ENCODE data around the gene BANF2. TPM values are rescaled to one million over a fixed set of nuclear protein-coding genes. Genes with fewer than 3 reads are reported as not detected.

The BANF2 gene
- total and polyA plus RNA-seq, 2 experiments from 2014 or later: not detected

DNA sequence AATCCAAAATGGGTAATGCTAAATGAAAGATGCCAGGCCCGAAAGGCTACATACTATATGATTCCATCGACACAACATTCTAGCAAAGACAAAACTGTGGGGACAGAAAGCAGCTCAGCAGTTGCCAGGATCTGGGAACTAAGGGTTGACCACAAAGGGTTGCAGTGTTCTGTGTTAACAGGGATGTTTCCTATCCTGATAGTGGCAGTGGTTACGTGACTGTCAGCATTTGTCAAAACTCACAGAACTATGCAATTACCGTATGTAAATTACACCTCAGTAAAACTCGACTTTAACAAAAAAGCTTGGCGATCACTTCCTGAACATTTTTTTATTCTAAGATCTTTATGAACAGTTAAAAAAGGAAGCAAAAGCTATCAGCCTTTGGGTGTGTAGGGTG is 83.9 kb downstream of the BANF2 start:
- ATAC-seq (no peak), DNase-seq (ENCODE audit: low spot score) (no peak)
- Histone ChIP-seq H3K4me2 (no peak overlapping the region), H4K20me1 (replicated peaks; ENCODE audit: insufficient read depth) (no peaks in the 10 kb centered on the region), H3K9me2 (ENCODE audit: insufficient read depth) (0 out of 2 replicates have a peak, but pooled peaks cover 4% of the 10 kb centered on the region), H3F3A (replicated peaks; ENCODE audit: low read depth) (no peaks in the 10 kb centered on the region), H2AFZ (no peak overlapping the region), H3K4me1 (ENCODE audit: insufficient read depth) (no peaks in the 10 kb centered on the region), H3K36me3 (ENCODE audit: insufficient read depth) (no peaks in the 10 kb centered on the region), H3K79me2 (replicated peaks; ENCODE audit: insufficient read depth) (no peaks in the 10 kb centered on the region), H3K27me3 (ENCODE audit: insufficient read depth) (no peaks in the 10 kb centered on the region), H3K4me3 (no peak overlapping the region), H3K27ac (ENCODE audit: low read depth) (no peak overlapping the region)
- Mint-ChIP-seq H3K36me3 (ENCODE audit: low read depth) (peaks cover 8% of the 10 kb centered on the region), H3K9me3 (peaks cover 21% of the 10 kb centered on the region), H3K27me3 (ENCODE audit: insufficient read depth, low read depth, poor library complexity) (peaks cover 11% of the 10 kb centered on the region), H3K4me1 (peaks cover 5% of the 10 kb centered on the region; the same call in 1 of the 3 replicates), H3K4me3 (no peak overlapping the region), H3K27ac (no peak overlapping the region)
- TF ChIP-seq ZNF114 (CRISPR knock-in tag; IDR thresholded peaks at IDR 0.05) (no peak), POLR2AphosphoS5 (IDR thresholded peaks at IDR 0.05; ENCODE audit: low read depth) (no peak), EZH2 (IDR thresholded peaks at IDR 0.05; ENCODE audit: low read depth, unreplicated experiment) (no peak), JUNB (IDR thresholded peaks at IDR 0.05; ENCODE audit: unreplicated experiment) (no peak), STAT1 (IDR thresholded peaks at IDR 0.05; ENCODE audit: unreplicated experiment) (no peak), NANOG (IDR thresholded peaks at IDR 0.05; ENCODE audit: borderline replicate concordance) (no peak), EZH2phosphoT487 (IDR thresholded peaks at IDR 0.05; ENCODE audit: unreplicated experiment) (no peak), CREB1 (CRISPR knock-in tag; IDR thresholded peaks at IDR 0.05; ENCODE audit: low read depth) (no peak), ZNF331 (CRISPR knock-in tag; IDR thresholded peaks at IDR 0.05; ENCODE audit: low read depth) (no peak)
- TF ChIP-seq, protein P1, sequence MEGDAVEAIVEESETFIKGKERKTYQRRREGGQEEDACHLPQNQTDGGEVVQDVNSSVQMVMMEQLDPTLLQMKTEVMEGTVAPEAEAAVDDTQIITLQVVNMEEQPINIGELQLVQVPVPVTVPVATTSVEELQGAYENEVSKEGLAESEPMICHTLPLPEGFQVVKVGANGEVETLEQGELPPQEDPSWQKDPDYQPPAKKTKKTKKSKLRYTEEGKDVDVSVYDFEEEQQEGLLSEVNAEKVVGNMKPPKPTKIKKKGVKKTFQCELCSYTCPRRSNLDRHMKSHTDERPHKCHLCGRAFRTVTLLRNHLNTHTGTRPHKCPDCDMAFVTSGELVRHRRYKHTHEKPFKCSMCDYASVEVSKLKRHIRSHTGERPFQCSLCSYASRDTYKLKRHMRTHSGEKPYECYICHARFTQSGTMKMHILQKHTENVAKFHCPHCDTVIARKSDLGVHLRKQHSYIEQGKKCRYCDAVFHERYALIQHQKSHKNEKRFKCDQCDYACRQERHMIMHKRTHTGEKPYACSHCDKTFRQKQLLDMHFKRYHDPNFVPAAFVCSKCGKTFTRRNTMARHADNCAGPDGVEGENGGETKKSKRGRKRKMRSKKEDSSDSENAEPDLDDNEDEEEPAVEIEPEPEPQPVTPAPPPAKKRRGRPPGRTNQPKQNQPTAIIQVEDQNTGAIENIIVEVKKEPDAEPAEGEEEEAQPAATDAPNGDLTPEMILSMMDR (conservative IDR thresholded peaks at IDR 0.05; ENCODE audit: low read depth in 2 of 2): no peak
- TF ChIP-seq, protein P2, sequence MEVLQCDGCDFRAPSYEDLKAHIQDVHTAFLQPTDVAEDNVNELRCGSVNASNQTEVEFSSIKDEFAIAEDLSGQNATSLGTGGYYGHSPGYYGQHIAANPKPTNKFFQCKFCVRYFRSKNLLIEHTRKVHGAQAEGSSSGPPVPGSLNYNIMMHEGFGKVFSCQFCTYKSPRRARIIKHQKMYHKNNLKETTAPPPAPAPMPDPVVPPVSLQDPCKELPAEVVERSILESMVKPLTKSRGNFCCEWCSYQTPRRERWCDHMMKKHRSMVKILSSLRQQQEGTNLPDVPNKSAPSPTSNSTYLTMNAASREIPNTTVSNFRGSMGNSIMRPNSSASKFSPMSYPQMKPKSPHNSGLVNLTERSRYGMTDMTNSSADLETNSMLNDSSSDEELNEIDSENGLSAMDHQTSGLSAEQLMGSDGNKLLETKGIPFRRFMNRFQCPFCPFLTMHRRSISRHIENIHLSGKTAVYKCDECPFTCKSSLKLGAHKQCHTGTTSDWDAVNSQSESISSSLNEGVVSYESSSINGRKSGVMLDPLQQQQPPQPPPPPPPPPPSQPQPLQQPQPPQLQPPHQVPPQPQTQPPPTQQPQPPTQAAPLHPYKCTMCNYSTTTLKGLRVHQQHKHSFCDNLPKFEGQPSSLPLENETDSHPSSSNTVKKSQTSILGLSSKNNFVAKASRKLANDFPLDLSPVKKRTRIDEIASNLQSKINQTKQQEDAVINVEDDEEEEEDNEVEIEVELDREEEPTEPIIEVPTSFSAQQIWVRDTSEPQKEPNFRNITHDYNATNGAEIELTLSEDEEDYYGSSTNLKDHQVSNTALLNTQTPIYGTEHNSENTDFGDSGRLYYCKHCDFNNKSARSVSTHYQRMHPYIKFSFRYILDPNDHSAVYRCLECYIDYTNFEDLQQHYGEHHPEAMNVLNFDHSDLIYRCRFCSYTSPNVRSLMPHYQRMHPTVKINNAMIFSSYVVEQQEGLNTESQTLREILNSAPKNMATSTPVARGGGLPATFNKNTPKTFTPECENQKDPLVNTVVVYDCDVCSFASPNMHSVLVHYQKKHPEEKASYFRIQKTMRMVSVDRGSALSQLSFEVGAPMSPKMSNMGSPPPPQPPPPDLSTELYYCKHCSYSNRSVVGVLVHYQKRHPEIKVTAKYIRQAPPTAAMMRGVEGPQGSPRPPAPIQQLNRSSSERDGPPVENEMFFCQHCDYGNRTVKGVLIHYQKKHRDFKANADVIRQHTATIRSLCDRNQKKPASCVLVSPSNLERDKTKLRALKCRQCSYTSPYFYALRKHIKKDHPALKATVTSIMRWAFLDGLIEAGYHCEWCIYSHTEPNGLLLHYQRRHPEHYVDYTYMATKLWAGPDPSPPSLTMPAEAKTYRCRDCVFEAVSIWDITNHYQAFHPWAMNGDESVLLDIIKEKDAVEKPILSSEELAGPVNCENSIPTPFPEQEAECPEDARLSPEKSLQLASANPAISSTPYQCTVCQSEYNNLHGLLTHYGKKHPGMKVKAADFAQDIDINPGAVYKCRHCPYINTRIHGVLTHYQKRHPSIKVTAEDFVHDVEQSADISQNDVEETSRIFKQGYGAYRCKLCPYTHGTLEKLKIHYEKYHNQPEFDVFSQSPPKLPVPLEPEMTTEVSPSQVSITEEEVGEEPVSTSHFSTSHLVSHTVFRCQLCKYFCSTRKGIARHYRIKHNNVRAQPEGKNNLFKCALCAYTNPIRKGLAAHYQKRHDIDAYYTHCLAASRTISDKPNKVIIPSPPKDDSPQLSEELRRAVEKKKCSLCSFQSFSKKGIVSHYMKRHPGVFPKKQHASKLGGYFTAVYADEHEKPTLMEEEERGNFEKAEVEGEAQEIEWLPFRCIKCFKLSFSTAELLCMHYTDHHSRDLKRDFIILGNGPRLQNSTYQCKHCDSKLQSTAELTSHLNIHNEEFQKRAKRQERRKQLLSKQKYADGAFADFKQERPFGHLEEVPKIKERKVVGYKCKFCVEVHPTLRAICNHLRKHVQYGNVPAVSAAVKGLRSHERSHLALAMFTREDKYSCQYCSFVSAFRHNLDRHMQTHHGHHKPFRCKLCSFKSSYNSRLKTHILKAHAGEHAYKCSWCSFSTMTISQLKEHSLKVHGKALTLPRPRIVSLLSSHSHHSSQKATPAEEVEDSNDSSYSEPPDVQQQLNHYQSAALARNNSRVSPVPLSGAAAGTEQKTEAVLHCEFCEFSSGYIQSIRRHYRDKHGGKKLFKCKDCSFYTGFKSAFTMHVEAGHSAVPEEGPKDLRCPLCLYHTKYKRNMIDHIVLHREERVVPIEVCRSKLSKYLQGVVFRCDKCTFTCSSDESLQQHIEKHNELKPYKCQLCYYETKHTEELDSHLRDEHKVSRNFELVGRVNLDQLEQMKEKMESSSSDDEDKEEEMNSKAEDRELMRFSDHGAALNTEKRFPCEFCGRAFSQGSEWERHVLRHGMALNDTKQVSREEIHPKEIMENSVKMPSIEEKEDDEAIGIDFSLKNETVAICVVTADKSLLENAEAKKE (CRISPR knock-in tag; IDR thresholded peaks at IDR 0.05): no peak
- TF ChIP-seq, protein P3, sequence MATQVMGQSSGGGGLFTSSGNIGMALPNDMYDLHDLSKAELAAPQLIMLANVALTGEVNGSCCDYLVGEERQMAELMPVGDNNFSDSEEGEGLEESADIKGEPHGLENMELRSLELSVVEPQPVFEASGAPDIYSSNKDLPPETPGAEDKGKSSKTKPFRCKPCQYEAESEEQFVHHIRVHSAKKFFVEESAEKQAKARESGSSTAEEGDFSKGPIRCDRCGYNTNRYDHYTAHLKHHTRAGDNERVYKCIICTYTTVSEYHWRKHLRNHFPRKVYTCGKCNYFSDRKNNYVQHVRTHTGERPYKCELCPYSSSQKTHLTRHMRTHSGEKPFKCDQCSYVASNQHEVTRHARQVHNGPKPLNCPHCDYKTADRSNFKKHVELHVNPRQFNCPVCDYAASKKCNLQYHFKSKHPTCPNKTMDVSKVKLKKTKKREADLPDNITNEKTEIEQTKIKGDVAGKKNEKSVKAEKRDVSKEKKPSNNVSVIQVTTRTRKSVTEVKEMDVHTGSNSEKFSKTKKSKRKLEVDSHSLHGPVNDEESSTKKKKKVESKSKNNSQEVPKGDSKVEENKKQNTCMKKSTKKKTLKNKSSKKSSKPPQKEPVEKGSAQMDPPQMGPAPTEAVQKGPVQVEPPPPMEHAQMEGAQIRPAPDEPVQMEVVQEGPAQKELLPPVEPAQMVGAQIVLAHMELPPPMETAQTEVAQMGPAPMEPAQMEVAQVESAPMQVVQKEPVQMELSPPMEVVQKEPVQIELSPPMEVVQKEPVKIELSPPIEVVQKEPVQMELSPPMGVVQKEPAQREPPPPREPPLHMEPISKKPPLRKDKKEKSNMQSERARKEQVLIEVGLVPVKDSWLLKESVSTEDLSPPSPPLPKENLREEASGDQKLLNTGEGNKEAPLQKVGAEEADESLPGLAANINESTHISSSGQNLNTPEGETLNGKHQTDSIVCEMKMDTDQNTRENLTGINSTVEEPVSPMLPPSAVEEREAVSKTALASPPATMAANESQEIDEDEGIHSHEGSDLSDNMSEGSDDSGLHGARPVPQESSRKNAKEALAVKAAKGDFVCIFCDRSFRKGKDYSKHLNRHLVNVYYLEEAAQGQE (IDR thresholded peaks at IDR 0.05; ENCODE audit: unreplicated experiment): no peak
- TF ChIP-seq, protein P4, sequence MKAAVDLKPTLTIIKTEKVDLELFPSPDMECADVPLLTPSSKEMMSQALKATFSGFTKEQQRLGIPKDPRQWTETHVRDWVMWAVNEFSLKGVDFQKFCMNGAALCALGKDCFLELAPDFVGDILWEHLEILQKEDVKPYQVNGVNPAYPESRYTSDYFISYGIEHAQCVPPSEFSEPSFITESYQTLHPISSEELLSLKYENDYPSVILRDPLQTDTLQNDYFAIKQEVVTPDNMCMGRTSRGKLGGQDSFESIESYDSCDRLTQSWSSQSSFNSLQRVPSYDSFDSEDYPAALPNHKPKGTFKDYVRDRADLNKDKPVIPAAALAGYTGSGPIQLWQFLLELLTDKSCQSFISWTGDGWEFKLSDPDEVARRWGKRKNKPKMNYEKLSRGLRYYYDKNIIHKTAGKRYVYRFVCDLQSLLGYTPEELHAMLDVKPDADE (IDR thresholded peaks at IDR 0.05): no peak
